ENCODE data around the gene ERBB4. TPM values are rescaled to one million over a fixed set of nuclear protein-coding genes. Genes with fewer than 3 reads are reported as not detected.

Gene ERBB4
- total RNA-seq, 2 donors from 2014 or later: 1.0 to 32.8 TPM

DNA sequence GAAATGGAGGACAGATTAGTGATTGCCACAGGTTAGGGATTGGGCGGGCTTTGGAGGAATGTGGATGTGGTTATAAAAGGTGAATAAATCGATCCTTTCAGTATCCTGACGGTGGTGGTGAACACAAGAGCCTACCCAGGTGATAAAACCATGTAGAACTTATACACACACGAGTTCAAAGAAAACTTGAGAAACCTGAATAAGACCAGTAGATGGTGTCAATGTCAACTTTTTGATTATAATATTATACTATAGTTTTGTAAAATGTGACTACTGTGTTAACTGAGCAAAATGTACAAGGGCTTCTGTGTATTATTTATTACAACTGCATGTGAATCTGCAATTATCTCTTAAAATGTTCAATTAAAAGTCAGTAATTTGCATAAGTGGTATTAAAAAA is 136.3 kb downstream of the ERBB4 start:
- WGBS: 62% methylated on average over 4 of the region's 4 CpGs
- H3K4me1 ChIP-seq (replicated peaks): no peaks in the 10 kb centered on the region
- no peak overlapping the region for H3K27ac ChIP-seq
- TF ChIP-seq POLR2AphosphoS5 (IDR thresholded peaks at IDR 0.05): no peak
- TF ChIP-seq, protein P1, sequence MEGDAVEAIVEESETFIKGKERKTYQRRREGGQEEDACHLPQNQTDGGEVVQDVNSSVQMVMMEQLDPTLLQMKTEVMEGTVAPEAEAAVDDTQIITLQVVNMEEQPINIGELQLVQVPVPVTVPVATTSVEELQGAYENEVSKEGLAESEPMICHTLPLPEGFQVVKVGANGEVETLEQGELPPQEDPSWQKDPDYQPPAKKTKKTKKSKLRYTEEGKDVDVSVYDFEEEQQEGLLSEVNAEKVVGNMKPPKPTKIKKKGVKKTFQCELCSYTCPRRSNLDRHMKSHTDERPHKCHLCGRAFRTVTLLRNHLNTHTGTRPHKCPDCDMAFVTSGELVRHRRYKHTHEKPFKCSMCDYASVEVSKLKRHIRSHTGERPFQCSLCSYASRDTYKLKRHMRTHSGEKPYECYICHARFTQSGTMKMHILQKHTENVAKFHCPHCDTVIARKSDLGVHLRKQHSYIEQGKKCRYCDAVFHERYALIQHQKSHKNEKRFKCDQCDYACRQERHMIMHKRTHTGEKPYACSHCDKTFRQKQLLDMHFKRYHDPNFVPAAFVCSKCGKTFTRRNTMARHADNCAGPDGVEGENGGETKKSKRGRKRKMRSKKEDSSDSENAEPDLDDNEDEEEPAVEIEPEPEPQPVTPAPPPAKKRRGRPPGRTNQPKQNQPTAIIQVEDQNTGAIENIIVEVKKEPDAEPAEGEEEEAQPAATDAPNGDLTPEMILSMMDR (IDR thresholded peaks at IDR 0.05): no peak
- TF ChIP-seq POLR2A (IDR thresholded peaks at IDR 0.05): no peak
- H3K27me3 ChIP-seq (replicated peaks; ENCODE audit: insufficient read depth): no peaks in the 10 kb centered on the region
- H3K36me3 ChIP-seq: no peaks in the 10 kb centered on the region
- no peaks in the 10 kb centered on the region for H3K9me3 ChIP-seq
- H3K4me3 ChIP-seq: no peak overlapping the region
- DNase-seq (ENCODE audit: low spot score): no peak
- intact Hi-C loops (cut with DNase I): no loop called here

DNA sequence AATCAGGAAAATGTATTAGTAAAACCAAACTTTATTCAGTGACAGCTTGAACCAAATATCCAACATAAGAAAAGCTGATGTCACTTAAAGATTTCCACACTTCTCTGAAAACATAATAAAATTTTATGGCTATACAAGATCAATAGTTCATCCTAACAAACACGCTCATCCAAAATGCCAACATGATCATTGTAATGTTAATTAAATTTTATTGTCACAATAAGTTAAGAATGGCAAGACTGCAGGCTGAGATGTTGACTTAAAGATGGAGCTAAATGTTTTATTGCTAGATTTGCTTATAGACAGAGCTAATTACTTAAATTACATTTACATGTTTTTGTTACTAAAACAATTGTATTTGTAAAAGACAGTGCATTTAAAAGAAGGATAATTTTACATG is 140.3 kb downstream of the ERBB4 start:
- H3K4me1 ChIP-seq (replicated peaks): no peaks in the 10 kb centered on the region
- H3K27ac ChIP-seq: no peak overlapping the region
- WGBS: 47% methylated on average over 1 of the region's 1 CpG
- no peak for DNase-seq (ENCODE audit: low spot score)
- TF ChIP-seq, protein P1 (IDR thresholded peaks at IDR 0.05): no peak
- TF ChIP-seq POLR2A (IDR thresholded peaks at IDR 0.05) (no peak), POLR2AphosphoS5 (IDR thresholded peaks at IDR 0.05) (no peak)
- intact Hi-C loops (cut with DNase I): no loop called here
- H3K9me3 ChIP-seq: no peaks in the 10 kb centered on the region
- H3K4me3 ChIP-seq: no peak overlapping the region
- H3K27me3 ChIP-seq (replicated peaks; ENCODE audit: insufficient read depth): no peaks in the 10 kb centered on the region
- no peaks in the 10 kb centered on the region for H3K36me3 ChIP-seq

- Histone ChIP-seq H3K4me3 (no peak overlapping the region), H3K4me1 (replicated peaks) (no peaks in the 10 kb centered on the region), H3K27me3 (replicated peaks; ENCODE audit: insufficient read depth) (no peaks in the 10 kb centered on the region), H3K9me3 (no peaks in the 10 kb centered on the region), H3K36me3 (no peaks in the 10 kb centered on the region), H3K27ac (no peak overlapping the region)
- no peak for DNase-seq (ENCODE audit: low spot score)
- TF ChIP-seq POLR2A (IDR thresholded peaks at IDR 0.05) (no peak), POLR2AphosphoS5 (IDR thresholded peaks at IDR 0.05) (no peak)
- TF ChIP-seq, protein P1 (IDR thresholded peaks at IDR 0.05): no peak
- intact Hi-C loops (cut with DNase I): no loop called here
- 69% methylated on average over 3 of the region's 3 CpGs for WGBS
Observed at GRCh38 chr2:212392544-212392943, 146.1 kb downstream of the ERBB4 start.

GRCh38 chr2:212392043-212392442 is 146.6 kb downstream of the ERBB4 start:
- TF ChIP-seq, protein P1 (IDR thresholded peaks at IDR 0.05): no peak
- TF ChIP-seq POLR2AphosphoS5 (IDR thresholded peaks at IDR 0.05): no peak
- TF ChIP-seq POLR2A (IDR thresholded peaks at IDR 0.05): no peak
- no peaks in the 10 kb centered on the region for H3K4me1 ChIP-seq (replicated peaks)
- H3K27ac ChIP-seq: no peak overlapping the region
- no peak overlapping the region for H3K4me3 ChIP-seq
- intact Hi-C loops (cut with DNase I): no loop called here
- no peaks in the 10 kb centered on the region for H3K9me3 ChIP-seq
- no peak for DNase-seq (ENCODE audit: low spot score)
- H3K36me3 ChIP-seq: no peaks in the 10 kb centered on the region
- no peaks in the 10 kb centered on the region for H3K27me3 ChIP-seq (replicated peaks; ENCODE audit: insufficient read depth)
- WGBS: 51% methylated on average over 2 of the region's 2 CpGs

- Histone ChIP-seq H3K4me1 (replicated peaks) (no peaks in the 10 kb centered on the region), H3K36me3 (no peaks in the 10 kb centered on the region), H3K4me3 (no peak overlapping the region), H3K27ac (no peak overlapping the region), H3K9me3 (no peaks in the 10 kb centered on the region), H3K27me3 (replicated peaks; ENCODE audit: insufficient read depth) (no peaks in the 10 kb centered on the region)
- intact Hi-C loops (cut with DNase I): no loop called here
- DNase-seq (ENCODE audit: low spot score): no peak
- TF ChIP-seq POLR2AphosphoS5 (IDR thresholded peaks at IDR 0.05): no peak
- TF ChIP-seq, protein P1 (IDR thresholded peaks at IDR 0.05): no peak
- WGBS: 94% methylated on average over 4 of the region's 4 CpGs
Observed at GRCh38 chr2:212387146-212387545, 151.5 kb downstream of the ERBB4 start.

All from prostate gland (tissue), 2 donors.